GM18505 (cell line): Measurements from ENCODE around the gene ARSJ.

ENCODE experiments used
- ATAC-seq: cut with Tn5 transposase; IDR thresholded peaks from one replicate; pipeline ENCODE4 v1.9.1; 2021; ENCODE audit not compliant: unreplicated experiment
- POLR2A ChIP-seq: IDR thresholded peaks from 4 replicates; pipeline ENCODE4 v1.6.1; 2011; ENCODE audit warnings: borderline replicate concordance; ENCODE audit not compliant: insufficient read depth, insufficient read length; ENCODE audit errors: extremely low read depth

Gene ARSJ

GRCh38 chr4:113851816-113852215, 127.6 kb downstream of the ARSJ start:
- no peak for ATAC-seq

More at GRCh38 chr4:113851816-113852215, 127.6 kb downstream of the ARSJ start:
- TF ChIP-seq POLR2A: no peak
